Measurements from ENCODE around the gene RCN1.
"Not testable (repeated sequence)": the region's sequence is repeated elsewhere in the genome, so short reads cannot be mapped to it uniquely, and the experiment has no call there.

Gene RCN1

DNA sequence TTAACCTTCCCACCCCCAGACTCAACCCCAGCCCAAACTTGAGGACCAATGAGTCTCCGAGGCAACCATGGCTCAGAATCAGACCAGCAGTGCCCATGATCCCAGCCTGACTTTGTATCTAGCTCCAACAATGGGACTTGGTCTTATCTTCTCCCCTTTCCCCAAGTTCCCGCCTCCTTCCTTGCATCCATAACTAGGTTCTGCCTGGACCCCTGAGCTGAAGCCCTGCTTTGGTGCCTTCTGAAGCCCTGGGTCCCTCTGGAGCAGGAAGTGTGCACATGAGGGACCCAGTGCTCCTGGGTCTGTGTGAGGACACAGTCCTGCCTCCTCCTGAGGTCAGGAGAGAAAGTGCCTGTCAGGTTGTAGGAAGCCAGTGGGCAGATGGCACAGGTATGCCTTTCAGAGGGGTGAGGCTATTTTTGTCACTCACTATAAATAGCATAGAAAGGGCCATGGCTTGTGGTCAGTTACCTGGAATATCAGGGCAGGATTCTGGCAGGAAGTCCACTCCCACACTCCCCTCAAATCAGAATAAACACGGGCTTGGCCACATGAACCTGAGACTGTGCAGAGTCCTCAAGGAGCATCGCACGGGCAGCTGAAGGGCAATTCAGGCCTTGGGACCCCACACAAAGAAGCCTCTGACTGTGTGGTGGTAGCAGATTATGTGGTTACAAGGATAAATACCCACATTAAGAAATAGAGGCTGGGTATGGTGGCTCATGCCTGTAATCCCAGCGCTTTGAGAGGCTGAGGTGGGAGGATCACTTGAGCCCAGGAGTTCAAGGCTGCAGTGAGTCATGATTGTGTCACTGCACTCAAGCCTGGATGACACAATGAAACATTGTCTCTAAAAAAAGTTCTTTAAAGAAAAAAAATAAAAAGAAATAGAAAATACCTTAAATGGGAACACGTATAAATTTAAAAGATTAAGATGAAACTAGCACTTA is 27.4 kb downstream of the RCN1 start:
- DNase-seq (ENCODE audit: extremely low read depth, low read depth) = no peak
- no peak overlapping the region for H3K4me3 ChIP-seq (replicated peaks; ENCODE audit: low read depth, low read length)
- TF ChIP-seq, protein P1, sequence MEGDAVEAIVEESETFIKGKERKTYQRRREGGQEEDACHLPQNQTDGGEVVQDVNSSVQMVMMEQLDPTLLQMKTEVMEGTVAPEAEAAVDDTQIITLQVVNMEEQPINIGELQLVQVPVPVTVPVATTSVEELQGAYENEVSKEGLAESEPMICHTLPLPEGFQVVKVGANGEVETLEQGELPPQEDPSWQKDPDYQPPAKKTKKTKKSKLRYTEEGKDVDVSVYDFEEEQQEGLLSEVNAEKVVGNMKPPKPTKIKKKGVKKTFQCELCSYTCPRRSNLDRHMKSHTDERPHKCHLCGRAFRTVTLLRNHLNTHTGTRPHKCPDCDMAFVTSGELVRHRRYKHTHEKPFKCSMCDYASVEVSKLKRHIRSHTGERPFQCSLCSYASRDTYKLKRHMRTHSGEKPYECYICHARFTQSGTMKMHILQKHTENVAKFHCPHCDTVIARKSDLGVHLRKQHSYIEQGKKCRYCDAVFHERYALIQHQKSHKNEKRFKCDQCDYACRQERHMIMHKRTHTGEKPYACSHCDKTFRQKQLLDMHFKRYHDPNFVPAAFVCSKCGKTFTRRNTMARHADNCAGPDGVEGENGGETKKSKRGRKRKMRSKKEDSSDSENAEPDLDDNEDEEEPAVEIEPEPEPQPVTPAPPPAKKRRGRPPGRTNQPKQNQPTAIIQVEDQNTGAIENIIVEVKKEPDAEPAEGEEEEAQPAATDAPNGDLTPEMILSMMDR (IDR thresholded peaks at IDR 0.05; ENCODE audit: low read depth, low read length, missing control alignments) = no peak

DNA sequence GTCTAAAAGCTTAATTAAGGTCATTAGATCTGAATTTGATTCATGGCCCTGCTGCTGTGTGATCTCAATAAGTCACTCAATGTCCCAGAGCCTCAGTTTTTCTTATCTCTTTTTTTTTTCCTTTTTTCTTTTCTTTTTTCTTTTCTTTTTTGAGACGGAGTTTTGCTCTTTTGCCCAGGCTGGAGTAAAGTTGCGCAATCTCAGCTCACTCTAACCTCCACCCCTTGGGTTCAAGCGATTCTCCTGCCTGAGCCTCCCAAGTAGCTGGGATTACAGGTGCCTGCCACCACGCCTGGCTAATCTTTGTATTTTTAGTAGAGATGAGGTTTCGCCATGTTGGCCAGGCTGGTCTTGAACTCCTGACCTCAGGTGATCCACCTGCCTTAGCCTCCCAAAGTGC is 28.3 kb downstream of the RCN1 start:
- H3K4me3 ChIP-seq (replicated peaks; ENCODE audit: low read depth, low read length); DNase-seq (ENCODE audit: extremely low read depth, low read depth): not testable (repeated sequence)

DNA sequence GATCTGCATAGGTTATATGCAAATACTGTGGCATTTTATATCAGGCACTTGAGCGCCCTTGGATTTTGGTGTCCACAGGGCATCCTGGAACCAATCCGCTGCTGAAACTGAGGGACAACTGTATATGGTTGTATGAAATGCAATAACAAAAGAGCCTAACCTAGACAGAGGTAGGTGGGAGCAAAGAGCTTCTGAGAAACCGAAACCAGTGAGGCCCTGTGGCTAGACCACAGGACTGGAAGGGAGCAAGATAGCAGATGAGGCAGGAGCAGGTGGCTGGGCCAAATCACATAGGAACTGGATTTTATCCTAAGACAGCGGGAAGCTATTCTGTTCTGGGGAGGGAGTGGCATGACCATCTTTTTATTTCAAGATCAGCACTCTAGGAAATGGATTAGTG is 30.1 kb downstream of the RCN1 start:
- TF ChIP-seq, protein P1 (IDR thresholded peaks at IDR 0.05; ENCODE audit: low read depth, low read length, missing control alignments) = no peak
- no peak for DNase-seq (ENCODE audit: extremely low read depth, low read depth)
- no peak overlapping the region for H3K4me3 ChIP-seq (replicated peaks; ENCODE audit: low read depth, low read length)

DNA sequence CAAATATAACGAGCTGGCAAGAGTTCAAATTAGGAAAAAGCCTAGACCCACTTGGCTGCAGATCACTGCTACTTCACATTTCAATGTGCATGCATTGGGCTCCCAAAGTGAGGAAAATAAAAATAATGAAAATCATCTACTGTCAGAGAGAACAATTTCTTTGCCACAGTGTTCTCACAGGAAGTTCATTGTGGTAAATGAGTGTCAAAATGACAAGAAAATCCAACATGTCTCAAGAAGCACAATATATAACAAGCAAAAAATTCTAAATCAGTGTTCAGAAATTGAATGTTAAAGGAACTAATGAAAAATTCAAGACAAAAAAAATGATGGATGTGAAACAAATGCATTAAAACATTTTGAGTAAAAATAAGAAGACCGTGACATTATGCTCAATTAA is 31.3 kb downstream of the RCN1 start:
- H3K4me3 ChIP-seq (replicated peaks; ENCODE audit: low read depth, low read length) = no peak overlapping the region
- TF ChIP-seq, protein P1 (IDR thresholded peaks at IDR 0.05; ENCODE audit: low read depth, low read length, missing control alignments) = no peak

DNA sequence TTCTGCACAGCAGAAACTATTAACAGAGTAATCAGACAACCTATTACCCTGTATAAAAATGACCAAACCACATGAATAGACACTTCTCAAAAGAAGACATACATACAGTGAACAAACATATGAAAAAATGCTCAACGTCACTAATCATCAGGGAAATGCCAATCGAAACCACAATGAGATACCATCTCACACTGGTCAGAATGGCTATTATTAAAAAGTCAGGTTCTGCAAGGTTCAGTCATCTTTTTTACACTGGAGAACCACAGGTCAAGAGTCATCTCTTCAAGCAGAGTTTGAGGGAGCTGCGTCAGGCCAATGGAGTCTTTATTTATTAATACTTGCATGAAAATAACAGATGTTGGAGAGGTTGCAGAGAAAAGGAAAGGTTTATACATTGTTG is 40.4 kb downstream of the RCN1 start:
- TF ChIP-seq, protein P1 (IDR thresholded peaks at IDR 0.05; ENCODE audit: low read depth, low read length, missing control alignments) = no peak
- no peak for DNase-seq (ENCODE audit: extremely low read depth, low read depth)
- H3K4me3 ChIP-seq (replicated peaks; ENCODE audit: low read depth, low read length) = no peak overlapping the region

More for the DNA sequence above, 31.3 kb downstream of the RCN1 start:
- DNase-seq (ENCODE audit: extremely low read depth, low read depth) = no peak

DNA sequence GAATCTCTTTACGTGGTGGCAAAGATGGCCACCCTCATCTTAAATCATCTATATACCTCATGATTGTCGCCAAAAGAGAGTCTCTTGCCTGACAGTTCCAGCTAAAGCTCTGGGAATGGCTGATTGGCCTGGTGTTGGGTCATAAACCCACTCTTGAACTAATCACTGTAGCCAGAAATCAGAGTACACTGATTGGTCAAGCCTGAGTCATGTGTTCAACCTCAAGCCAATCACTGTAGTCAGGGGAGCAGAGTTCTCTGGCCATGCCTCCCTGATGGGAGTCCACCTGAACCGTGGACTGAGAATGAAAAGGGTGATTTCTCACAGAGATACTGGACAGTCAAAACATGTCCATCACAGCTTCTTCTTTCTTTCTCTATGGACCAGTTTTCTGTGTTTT is 45.8 kb downstream of the RCN1 start:
- TF ChIP-seq, protein P1 (IDR thresholded peaks at IDR 0.05; ENCODE audit: low read depth, low read length, missing control alignments) = no peak
- DNase-seq (ENCODE audit: extremely low read depth, low read depth) = no peak
- no peak overlapping the region for H3K4me3 ChIP-seq (replicated peaks; ENCODE audit: low read depth, low read length)

DNA sequence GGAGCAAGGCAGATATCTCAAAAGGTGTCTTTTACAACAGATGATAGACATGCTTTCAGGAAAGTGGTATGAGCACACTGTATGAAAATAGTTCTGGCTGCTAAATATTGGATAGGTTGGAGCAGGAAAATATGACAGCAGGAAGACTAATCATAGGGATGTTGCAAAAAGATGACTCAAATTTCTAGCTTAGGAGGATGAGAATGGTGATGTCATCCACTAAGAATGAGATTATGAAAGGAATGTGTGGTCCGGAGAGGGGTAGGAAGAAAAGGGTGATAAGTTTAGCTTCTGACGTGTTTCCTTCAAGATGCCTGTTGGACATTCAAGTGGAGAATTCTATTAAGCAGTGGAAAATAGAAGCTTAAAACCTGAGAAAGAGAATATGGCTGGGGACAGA is 46.4 kb downstream of the RCN1 start:
- TF ChIP-seq, protein P1 (IDR thresholded peaks at IDR 0.05; ENCODE audit: low read depth, low read length, missing control alignments) = no peak
- DNase-seq (ENCODE audit: extremely low read depth, low read depth) = peak; percentile 40
- no peak overlapping the region for H3K4me3 ChIP-seq (replicated peaks; ENCODE audit: low read depth, low read length)

Measured in HFF-Myc (cell line).